ENCODE results near the gene IMMP2L.

The IMMP2L gene

DNA sequence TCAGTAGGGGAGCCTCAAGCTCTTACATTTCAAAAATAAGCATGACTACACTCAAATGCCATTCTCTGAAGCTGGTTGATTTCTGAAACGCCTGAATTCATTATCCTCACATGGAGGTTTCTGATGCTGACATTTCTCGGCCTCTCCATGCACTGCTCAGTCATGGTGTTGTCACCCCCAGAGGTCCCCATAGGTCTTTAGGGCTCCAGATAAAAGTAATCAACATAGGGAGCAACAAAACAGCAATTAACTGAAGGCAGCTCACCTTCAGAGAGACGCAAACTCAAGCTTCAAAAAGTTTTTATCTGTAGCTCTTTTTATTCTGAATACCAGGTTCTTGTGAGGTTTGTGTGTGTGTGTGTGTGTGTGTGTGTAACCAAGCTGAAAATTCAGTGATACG, 694.5 kb downstream of the IMMP2L start:
- DNase-seq (ENCODE audit: low read depth): no peak

DNA sequence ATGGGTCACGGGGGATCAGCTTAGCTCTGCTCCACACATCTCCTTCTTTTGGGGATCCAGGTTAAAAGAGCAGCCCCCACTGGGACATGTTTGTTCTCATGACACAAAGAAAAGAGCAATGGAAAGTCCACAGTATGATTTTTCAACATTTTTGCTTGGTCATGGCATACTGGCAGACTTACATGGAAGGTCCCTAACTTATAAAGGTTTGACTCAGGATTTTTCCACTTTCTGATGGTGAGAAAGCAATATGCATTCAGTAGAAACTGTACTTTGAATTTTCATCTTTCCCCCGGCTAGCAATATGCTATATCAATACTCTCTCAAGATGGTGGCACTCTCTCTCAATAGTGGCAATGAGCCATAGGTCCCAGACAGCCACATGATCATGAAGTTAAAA, 699.0 kb downstream of the IMMP2L start:
- no peak for DNase-seq (ENCODE audit: low read depth)

DNA sequence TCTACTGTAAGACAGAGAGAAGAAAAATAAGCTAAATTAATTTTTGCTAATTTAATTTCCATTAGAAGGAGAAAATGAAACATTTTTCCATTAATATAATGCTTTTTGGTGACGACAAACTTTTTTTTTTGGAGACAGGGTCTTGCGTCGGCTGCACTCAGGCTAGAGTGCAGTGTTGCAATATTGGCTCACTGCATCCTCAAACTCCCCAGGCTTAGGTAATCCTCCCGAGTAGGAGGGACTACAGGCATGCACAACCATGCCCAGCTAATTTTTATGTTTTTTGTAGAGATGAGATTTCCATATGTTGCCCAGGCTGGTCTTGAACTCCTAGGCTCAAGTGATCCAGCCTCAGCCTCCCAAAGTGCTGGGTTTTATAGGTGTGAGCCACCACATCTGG, 701.1 kb downstream of the IMMP2L start:
- no peak for DNase-seq (ENCODE audit: low read depth)

DNA sequence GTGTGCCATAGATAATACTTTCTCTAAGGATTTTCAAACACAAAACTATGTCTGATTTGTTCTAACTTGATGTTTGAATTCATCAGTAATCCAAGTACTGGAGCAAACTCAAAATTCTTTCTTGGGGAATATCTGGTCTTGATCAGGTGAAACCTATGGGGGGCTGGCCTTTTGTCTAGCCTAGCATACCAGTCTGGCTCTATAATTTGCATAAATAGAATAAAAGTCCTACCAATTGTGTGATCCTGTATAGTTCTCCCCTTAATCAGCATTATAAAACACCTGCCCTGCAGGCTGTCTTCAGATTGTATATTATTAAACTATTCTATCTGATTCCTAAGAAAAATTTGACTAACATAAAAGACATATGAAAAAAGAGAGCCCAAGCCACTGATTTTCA, 705.2 kb downstream of the IMMP2L start:
- no peak for DNase-seq (ENCODE audit: low read depth)

DNA sequence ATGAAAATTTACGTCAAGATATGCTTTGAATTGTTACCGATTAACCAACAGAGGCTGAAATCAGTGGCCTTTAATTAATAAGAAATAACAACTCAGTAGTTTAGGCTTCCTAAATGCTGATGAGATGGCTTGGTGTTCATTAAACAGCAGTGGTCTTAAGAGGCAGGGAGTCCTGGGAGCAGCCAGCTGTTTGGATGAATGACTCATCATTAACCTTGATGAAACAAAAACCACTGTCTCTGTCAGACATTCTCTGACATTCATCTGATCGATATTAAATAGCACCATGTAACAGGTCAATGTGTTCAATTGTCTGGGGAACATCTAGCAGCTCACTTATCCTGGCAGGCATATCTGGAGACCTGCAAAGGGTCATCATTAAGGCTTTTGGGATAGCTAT, 705.6 kb downstream of the IMMP2L start:
- no peak for DNase-seq (ENCODE audit: low read depth)

DNA sequence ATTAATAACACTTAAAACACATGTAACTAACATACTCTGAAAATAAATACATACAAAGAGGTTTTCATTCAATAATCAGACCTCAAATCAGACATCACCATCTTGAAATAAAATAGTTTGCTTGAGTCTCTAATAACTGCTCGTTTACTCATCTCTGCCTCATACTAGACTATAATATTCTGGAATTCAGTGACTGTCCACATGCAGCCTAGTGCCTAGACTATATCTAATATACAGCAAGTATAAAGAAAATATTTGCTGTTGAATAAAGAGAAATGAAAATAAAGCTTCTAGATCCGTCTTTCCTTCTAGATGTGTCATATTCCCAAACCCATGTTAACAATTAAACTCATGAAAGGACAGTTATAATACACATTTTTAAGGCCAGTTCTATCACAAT, 707.6 kb downstream of the IMMP2L start:
- no peak for DNase-seq (ENCODE audit: low read depth)

DNA sequence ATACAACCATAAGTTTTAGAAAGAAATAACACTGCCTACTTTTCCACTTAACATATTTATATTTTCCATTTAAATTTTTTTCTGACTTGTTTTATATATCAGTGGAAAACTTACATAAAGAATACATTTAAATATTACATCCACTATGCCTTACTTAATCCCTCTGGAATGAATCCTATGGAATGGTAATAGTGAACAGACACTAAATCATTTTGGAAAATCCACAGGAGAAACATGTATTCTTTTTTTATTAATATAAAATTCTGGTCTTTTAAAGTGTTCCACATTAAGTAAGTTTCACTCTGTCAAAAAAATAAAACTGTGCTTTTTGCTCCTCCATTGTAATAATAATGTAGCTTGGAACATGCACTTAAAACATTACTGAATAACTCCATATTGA, 708.1 kb downstream of the IMMP2L start:
- DNase-seq (ENCODE audit: low read depth): no peak

DNA sequence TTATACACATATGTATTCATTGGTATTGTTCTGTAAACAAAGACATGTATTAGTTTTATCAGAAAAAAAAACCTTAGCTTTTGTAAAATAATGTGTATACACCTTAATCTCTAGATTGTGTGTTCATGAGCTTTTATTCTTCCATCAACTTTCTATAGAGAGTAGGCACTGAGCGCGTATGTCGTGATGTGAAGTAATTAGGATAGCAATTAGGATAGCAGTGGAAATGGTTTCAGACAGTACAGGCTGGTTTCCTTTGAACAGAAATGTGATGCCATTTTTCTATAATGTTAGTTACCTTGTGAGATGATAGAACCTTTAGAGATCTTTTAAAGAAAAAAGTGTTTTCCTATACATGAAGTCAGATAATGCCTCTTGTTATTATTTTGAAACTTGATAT, 709.0 kb downstream of the IMMP2L start:
- no peak for DNase-seq (ENCODE audit: low read depth)

DNA sequence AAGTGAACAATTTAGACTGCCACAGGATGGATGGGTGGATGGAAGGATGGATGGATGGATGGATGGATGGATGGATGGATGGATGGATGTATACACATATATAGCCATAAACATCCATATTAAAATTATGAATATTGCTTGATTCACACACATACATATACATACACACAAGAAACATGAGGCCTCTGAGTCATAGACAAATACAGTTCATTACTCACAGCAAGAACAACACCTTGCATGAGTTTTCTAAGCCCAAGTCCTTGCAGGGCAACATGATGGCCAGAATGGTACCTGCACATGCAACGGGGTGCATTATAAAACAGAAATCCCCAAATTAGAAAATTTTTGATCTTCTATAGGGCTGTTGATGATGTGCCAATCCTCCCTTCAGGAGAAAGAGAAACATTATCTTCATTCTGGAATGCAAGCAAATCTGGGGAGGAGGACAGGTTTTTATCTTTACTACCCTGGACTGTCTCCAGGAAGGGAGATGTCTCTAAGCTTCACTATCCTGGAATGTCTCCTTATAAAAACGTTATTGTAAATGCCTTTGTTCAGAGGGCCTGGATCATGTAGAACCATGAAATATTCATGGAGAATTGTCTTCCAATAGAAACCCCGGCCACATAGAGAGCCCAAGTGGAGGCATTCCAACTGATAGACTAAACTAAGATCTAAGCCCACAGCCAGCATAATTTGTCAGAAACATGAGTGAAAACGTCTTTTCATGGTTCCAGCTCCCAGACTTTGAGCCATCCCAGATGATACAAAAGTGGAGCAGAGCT, 709.9 kb downstream of the IMMP2L start:
- no peak for DNase-seq (ENCODE audit: low read depth)

DNA sequence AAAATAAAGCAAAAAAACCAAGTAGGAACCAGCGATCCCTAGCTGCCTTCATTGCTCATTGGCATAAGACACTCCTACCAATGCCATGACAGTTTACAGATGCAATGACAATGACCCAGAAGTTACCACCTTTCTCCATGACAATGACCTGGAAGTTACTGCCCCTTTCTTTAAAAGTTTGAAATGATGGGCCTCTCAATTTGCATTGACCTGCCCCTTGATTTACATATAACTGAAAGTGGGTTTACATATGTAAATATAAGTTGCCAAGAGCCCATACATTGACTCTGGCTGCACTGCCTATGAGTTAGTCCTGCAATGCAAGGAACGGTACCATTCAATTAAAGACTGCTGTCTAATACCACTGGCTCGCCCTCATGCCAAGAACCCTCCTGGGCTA, 712.1 kb downstream of the IMMP2L start:
- DNase-seq (ENCODE audit: low read depth): no peak

DNA sequence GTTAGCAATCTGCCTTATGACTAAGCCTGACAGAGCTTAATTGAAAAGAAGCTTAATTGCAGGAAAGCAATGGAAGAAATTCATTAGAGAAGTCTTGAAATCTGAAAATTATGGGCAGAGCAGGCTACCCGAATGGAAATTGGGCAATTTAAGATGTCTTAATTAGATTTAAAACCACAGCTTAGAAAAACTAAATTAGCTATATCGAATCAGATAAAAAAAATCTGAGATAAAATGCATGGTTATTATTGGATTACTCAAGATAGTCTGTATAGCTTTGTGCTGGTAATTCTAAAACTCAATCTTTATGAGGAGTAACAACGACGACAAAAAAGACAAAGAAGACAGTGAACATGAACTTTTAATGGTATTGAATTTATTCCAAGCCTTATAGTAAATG, 719.5 kb downstream of the IMMP2L start:
- no peak for DNase-seq (ENCODE audit: low read depth)

DNA sequence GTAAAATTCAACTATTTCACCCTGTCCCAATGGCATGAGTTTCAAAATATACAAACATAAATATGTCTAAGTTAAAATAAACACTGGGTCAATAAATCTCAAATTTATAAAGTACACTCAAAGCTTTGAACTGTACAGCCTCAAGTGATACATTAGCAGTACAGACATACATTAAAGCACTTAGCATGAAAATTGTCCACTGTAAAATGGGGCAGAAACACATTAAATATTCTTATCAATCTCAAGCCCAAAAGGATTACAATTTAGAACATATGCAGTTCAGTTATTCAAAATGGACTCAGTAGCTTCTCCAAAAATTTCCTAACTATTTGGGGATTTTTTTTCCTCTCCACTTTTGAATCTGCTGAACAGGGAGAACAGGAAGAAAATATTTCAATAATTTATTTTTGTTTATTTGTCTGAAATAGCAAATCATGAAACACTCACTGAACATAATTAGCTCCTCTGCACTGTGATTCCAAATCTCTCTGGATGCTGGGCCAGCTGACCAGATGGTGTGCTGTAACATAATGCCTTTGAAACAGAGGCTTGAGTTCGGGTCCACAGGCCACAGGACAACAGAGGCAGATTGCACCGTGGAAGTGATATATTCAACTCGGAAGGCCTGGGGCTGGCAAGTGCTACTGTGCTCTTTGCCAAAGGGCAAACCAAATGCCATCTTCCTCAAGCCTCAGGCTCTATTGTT, 720.3 kb downstream of the IMMP2L start:
- no peak for DNase-seq (ENCODE audit: low read depth)

DNA sequence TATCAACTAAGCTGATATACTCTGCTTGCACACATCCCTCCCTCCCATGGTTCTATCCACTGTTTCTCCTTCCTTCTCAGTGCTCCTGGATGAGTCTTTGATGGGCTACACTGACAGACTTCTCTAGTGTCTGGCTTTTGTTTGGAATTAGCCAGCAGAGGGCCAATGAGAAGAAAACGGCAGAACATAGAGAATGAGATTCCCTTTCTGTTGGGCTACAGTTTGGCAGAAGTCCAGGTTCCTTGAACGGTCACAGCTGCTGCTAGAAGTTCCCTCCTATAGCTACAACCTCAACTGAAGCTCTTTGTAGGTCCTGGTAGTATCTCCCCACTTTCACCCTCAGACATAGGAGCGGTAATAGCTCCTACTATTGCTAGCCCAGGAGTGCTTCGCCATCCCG, 722.4 kb downstream of the IMMP2L start:
- DNase-seq (ENCODE audit: low read depth): no peak

DNA sequence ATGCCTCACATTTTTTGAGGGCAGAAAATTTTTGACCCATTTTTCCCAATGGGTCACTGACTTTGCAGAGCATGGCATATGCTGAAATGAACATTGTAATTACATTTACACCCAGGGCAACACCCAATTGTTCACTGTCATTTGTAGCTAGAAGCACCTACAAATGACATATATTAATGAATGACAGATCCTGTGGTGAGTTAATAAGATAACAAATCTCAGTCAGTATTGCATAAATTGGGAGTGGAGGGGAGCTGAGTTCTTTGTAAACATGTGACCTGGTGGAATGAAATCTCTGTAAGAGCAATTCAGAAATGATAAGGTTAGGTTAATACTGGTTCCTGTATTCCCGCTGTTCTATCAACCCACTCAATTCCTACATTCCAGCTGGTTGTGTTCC, 726.4 kb downstream of the IMMP2L start:
- no peak for DNase-seq (ENCODE audit: low read depth)

DNA sequence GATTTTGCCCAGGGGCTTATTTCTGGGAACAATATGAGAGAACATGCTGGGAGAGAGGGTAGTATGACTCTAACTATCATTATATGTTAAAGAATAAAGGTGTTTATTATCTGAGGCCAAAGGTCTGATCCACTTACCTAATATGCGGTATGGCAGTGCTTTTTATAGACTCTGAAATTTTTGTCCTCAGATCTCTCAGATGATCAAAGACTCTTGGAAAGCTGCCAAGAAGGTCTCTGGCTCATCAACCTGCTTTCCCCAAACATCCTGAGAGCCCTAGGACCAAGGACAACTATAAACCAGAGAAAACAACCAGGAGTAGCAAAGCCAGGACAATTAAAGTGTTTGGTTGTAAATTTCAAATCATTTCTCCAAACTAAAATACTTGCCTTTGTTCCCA, 727.1 kb downstream of the IMMP2L start:
- DNase-seq (ENCODE audit: low read depth): no peak

DNA sequence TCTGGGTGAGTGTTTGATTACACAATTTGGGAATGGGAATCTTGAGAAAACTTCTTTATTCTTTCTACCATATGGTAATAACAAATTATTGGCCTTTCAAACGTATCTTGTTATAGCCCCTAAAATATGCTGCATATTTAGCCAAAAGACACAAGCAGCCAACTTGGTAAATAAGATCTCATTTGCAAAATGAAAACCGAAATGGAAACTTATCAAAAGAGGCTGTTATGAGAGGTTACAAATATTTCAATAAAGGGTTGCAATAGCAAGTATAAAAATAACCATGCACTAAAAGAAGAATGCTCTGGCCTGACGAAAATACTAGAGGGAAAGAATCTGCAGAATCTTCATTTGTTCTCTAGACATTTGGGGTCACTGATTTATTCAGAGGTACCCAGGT, 730.9 kb downstream of the IMMP2L start:
- no peak for DNase-seq (ENCODE audit: low read depth)

DNA sequence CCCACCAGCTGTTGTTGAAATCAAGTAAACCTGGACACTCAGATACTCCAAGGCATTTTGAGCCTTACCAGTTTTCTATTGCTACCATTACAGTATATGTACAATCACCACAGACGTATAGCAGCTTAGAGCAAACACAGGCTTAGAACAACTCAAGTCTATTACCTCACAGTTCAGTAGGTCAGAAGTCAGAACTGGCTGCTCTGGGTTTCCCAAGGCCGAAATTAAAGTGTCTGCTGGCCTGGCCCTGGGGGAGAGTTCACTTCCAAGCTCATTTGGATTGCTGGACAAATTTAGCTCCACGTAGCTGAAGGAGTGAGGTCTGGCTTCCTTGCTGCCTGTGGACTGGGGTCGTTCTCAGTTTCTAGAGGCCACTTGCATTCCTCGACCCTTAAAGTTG, 731.5 kb downstream of the IMMP2L start:
- no peak for DNase-seq (ENCODE audit: low read depth)

DNA sequence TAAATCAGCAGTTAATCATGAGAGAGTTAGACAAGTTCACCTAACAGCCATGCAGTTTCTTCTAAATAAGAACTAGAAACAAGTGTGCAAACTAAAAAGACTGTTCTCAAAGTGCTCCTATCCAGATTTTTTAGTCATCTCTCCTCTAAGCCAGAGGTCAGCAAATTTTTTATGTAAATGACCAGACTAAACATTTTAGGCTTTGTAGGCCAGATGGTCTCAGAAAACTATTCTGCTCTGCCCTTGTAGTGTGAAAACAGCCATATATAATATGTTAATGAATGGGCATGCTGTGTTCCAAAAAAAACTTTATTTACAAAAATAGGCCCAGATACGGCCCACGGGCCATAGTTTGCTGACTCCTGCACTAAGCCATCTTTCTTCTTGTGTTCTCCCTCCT, 734.4 kb downstream of the IMMP2L start:
- DNase-seq (ENCODE audit: low read depth): no peak

DNA sequence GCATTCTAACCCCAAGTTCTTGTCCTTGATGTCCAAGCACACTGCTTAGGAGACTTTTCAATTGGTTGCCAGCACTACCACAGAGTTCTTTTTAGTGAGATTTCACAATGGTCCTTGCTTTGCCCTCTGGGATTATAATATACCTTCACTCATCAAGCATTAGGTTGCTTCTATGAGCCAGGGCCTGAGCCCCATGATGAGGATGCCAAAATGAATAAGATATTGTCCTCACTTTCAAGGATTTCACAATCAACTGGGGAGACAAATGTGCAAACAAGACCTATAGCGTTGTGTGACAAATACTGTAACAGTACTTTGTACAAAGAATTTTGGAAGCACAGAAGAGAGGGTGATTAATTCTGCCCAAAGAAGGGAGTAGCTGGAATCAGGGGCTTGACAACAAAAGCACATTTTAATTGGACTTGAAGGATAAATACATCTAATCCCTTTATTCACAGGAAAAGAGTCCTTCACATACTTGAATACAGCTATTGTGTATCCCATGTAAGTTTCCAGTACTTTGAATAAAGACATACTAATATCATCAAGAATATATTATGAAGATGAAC, 734.9 kb downstream of the IMMP2L start:
- DNase-seq (ENCODE audit: low read depth): no peak

DNA sequence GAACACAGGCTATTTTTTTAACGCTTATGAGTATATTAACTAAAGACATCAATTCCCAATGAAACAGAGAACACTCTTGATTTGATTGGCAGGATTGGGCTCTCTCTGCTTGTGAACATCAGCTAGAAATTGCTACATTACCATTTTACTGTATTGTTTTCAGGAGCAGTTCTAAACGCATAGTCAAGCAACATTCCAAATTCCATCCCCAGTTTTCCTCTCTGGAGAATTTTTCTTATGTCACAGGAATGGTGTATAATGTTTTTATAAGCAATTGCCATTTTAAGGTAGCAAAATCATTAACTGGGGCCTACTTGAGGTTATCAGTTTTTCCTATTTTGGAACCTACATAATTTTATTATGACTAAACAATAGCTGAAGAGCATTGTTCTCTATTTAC, 748.3 kb downstream of the IMMP2L start:
- DNase-seq (ENCODE audit: low read depth): no peak

DNA sequence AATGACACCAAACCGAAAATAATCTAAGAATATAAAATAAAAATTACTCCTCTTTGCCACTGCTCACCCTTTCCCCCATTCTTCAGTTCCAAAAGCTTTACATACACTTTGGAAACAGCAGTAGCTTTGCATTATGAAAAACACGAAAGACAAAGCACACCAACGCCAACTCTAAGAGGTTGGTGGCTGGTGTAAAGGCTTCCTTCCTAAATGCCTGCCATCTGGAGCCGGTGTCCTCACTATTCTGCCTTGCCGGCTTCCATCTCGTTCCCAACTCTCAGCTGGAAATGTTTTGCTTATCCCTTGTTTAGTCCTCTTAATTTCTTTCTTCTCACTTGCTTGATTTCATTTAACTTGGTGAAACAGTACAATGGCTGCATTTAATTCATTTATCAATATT, 752.5 kb downstream of the IMMP2L start:
- DNase-seq (ENCODE audit: low read depth): no peak

DNA sequence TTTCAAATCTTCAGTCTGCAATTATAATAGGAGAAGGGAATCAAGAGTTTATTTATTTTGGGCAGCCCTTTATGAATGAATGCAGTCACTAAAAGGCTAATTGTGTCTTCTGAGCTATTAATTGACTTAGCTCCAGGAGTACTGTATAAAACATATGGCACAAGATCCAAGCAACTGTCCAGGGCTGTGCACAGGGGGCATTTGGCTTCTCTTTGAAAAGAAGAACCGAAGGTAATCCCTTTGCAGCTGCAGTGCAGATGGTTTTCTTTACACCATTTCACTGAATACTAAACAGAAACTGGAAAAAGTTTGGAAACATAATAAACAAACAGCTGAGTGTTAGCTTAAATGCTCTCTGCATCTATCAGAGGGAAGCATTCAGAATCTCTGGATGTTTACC, 753.9 kb downstream of the IMMP2L start:
- no peak for DNase-seq (ENCODE audit: low read depth)

DNA sequence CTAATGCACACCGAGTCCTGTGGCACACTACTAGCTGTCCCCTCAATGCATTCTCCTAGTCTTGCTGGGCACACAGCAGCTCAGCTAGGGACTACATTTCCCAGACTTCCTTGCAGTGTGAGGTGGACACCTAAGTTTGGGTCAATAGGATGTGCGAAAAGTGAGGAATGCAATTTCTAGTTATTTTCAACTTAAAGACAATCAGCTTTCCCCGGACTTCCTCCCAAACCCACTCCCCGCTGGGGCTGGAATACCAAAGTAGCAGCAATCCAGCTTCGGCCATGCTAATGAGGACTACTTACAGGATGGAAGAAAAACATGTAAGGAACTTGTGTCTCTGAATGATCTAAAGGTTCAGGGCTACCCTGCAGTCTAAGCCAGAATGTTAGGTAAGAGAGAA, 757.8 kb downstream of the IMMP2L start:
- DNase-seq (ENCODE audit: low read depth): no peak

Measured in stimulated activated CD8-positive, alpha-beta memory T cell treated with anti-CD3 and anti-CD28 coated beads, Interleukin-12 subunit alpha, Interleukin-12 subunit beta, amount 100 ng/mL, for 4 hours (primary cell).